Activated CD4-positive, alpha-beta T cell treated with anti-CD3 and anti-CD28 coated beads for 24 hours (primary cell): Measurements from ENCODE around the gene DICER1.
"Not testable (repeated sequence)": the region's sequence is repeated elsewhere in the genome, so short reads cannot be mapped to it uniquely, and the experiment has no call there.

Experiments used
- DNase-seq, 2 donors: peaks; one replicate each; pipeline ENCODE4 v3.0.0-alpha.2; 2020; ENCODE audit warnings: low read depth in 2 of 2

DICER1 gene

DNA sequence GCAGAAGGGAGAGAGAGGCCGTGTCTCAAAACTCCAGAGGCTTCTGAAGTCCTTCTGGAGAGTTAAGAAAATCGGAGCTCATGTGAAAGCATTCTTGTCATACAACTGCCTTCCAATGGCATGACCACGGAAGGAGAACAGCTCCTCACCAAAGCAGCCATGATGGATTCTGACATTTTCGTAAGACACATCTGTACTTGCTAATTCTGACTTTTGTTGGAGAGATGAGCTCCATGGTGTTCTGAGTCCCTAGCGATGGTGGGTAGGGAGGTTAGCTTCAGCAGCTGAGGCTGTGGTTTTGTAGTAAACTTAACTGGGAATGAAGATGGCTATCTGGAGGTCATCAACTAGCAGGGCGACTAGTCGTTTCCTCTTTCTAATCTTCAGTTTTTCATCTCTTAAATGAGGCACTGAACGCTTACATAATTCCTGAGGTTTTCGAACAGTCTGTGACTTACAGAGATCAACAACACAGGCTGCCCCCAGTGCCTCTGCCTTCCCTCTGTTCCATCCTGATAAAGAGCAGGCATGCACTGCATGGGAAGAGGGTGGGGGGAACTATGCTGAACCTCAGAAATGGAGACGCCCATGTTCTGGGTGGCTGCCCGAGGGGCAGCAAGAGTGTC is 28.6 kb upstream of the DICER1 start:
- DNase-seq = no peak

GRCh38 chr14:95185033-95185766 is 27.9 kb upstream of the DICER1 start:
- no peak for DNase-seq

DNA sequence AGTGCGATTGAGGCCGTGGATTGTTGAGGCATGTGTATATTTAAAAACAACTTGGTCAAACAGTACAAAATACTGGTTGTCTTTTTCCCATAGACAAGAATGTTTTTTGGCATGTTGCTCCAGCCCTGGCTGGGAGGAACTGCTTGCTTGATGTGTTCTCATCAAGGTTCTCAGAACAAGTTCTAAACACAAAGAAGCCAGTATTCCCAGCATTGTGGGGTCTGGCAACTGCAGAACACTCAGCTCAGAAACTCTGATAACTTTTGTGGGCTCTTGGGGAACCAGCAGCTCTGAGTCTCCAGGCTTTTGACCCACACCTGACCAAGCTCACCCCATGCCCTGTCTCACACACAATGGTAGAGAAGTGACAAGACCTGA is 27.1 kb upstream of the DICER1 start:
- no peak for DNase-seq

- DNase-seq = no peak
Observed at GRCh38 chr14:95183532-95184412, 26.4 kb upstream of the DICER1 start.

GRCh38 chr14:95183082-95183481 is 25.8 kb upstream of the DICER1 start:
- DNase-seq = no peak

DNA sequence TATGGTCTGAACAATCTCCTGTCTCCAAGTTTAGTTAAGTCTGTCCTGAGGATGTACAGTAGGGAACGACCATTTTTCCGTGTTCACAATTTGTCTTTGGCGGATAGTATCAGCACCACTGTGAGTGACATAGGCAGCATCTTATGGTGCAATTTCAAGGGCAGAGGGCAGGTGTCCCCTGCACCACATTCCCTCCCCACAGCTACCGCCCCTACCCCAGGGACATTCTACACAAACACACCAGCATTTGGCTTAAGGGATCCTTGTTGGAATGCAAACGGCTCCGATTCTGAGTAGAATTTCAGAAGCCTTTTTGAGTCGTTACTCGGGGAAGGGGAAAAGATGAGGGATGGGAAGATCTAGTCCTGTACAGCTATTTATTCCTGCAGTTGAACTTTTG is 25.1 kb upstream of the DICER1 start:
- no peak for DNase-seq

DNA sequence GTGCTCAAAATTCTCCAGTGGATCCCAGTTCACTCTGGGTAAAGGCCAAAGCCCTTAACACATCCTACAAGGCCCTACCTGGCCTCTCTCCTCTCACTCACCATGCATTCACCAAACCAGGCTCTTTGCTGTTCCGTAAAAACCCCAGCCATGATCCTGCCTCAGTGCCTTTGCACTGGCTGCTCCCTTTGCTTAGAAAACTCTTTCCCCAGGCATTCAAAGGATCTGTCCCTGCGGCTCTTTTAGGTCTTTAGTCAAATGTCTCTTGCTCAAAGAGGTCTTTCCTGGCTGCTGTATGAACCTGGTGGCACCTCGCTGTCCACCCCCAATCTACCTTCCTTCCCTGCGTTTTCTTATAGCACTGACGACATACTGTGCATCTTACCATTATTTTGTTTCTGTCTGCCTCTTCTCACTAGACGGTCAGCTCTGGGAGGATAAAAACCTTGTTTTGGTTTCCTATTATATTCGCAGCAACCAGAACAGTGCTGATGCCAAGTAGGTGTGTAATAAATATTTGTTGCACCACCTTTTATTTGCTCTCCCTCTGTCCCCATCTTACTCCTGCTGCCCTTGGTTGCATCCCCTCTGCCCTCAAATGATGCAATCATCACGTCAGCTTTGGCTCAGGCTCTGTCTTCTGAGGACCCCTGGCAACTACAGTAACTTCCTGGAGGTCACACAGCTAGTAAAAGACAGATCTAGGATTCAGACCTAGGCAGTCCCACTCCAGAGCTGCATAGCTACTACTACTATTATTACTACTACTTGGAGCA is 23.8 kb upstream of the DICER1 start:
- no peak for DNase-seq

- not testable (repeated sequence) for DNase-seq
Observed at GRCh38 chr14:95175670-95176069, 18.3 kb upstream of the DICER1 start.

DNA sequence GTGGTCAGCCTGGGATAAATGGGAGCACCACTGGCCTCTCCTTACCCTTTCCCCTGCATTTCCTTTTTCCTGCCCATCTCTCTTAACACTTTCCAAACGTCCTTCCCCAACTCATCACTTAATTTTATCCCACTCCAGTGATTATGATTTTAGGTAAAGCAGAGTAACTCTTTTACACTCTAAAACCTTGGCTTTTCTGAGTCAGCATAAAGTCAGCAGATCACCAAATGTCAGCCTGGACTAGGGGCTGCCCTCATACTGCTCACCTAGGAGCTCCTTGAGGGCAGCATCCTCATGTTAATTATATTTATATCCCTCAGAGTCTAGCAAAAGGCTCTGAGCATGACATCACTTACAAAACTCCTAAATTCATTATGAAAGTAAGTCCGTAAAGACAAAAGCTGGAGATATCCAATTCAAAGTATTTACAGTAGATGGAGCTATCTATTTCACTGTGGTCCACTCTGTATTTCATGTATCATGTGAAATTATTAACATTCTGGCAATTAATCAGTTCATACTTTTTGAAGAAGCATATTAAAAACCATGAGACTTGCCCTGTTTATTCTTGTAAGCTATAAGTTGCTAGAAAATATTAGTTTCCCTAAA is 17.0 kb upstream of the DICER1 start:
- DNase-seq = no peak

DNA sequence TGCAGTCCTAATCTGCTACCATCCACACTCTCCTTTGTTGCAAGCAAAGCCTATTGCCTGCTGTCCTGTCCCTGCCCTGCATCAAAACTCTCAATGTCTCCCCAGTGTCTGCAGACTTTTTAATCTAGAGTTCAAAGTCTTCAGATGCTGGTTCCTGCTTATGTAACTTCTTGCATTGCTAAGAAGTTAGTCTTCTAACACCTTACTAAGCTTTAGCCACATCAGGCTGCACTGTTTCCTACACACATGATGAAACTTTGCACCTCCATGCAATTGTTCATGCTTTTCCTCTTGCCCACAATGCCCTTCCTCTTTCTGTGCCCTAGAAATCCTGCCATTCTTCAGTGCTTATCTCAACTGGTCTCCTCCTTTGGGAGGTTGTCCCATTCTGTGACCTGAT is 16.2 kb upstream of the DICER1 start:
- no peak for DNase-seq

DNA sequence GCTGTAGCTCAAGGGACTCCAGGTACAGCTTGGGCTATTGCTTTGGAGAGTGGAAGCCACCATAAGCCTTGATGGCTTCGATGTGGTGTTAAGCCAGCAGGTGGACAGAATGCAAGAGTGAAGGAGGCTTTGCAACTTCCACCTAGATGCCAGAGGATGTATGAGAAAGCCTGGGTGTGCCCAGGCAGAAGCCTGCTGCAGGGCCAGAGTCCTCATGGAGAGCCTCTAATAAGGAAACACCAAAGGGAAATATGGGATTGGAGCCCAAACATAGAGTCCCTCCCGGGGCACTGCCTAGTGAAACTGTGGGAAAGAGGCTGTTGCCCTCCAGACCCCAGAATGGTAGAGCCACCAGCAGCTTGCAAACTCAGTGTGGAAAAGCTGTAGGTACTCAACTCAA is 9.8 kb upstream of the DICER1 start:
- no peak for DNase-seq

DNA sequence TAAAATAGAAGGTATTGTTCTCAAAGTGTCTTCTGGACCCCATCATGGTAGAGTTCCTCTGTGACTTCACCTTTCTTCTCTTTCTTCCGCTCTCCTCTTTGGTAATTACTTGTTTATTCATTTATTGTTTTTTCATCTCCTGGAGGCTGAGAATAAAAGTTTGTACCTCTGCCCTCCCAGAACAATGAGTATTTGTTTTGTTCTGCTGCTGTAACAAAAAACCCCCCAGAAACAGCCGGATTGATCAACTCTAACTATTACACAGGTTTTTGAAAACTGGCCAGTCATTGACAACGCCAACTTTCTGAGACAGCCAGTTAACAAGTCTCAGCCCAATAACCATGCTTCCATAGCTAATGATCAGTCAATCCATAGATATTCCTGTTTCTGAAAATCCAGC is 8.2 kb upstream of the DICER1 start:
- DNase-seq = no peak

GRCh38 chr14:95164506-95164905 is 7.2 kb upstream of the DICER1 start:
- no peak for DNase-seq

DNA sequence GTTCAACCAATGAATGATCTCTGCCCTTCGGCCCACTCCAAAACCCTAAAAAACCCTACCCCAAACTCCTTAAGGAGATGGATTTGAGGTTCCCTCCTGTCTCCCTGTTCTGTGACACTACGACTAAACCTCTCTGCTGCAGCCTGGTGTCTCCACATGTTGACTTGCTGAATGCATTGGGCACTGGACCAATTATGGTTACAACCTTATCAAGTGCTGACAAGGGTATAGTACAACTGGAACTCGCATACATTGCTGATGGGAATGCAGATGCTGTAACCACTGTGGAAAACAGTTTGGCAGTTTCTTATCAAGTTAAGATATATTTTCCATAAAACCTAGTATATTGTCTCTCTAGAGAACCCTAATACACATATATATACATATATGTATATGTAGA is 6.3 kb upstream of the DICER1 start:
- no peak for DNase-seq

- DNase-seq = no peak
Observed at GRCh38 chr14:95163132-95163531, 5.8 kb upstream of the DICER1 start.

GRCh38 chr14:95162641-95163040 is 5.3 kb upstream of the DICER1 start:
- DNase-seq = no peak

- no peak for DNase-seq
Observed at GRCh38 chr14:95157048-95157326, 342 bp downstream of the DICER1 start.

GRCh38 chr14:95156161-95157047 is 925 bp downstream of the DICER1 start:
- DNase-seq = peak in 1 of 2 donors; percentile 8

DNA sequence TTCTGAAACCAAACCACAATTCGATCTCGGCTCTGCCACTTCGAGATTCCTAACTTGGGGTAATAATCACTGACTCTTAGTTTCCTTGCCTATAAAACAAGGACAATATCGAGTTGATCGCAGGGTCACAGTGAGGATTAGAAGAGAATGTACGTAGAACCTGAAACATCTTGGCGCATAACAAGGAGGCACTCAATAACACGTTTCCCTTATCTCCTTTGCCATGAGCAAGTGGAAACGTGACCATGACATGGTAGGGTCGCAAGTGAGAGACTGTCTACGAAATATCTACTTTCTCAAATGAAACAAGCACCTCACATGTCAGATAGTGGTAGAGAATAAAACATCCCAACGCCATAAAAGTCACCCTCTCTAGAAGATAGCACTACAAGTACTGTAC is 2.3 kb downstream of the DICER1 start:
- DNase-seq = no peak

GRCh38 chr14:95153866-95154265 is 3.5 kb downstream of the DICER1 start:
- no peak for DNase-seq

GRCh38 chr14:95151561-95151960 is 5.8 kb downstream of the DICER1 start:
- no peak for DNase-seq
